CD8-positive, alpha-beta memory T cell (primary cell): ENCODE measurements around the gene CDKN2B-AS1. TPM values are rescaled to one million over a fixed set of nuclear protein-coding genes. Genes with fewer than 3 reads are reported as not detected.
"Not testable (repeated sequence)": the region's sequence is repeated elsewhere in the genome, so short reads cannot be mapped to it uniquely, and the experiment has no call there.

Source experiments
- CTCF ChIA-PET: fragments of 350-600 bp; sonication (Branson Sonifier 250); formaldehyde crosslinking; loops from one replicate; lab custom pipeline; 2021; ENCODE audit warnings: antibody characterized with exemption; lab: Charles Lee
- POLR2A ChIA-PET: fragments of 350-600 bp; sonication (Branson Sonifier 250); formaldehyde crosslinking; loops from one replicate; lab custom pipeline; 2021; ENCODE audit warnings: antibody characterized with exemption; lab: Charles Lee
- DNase-seq, 5 donors: peaks; one replicate each; pipeline versions ENCODE4 v3.0.0 to v3.0.0-alpha.2; 2020 to 2022; ENCODE audit warnings: mixed read lengths in 1 of 5
- H3K27ac ChIP-seq: one replicate; pipeline ENCODE4 v1.7.0; 2013; ENCODE audit warnings: low read depth, mild to moderate bottlenecking, low read length, moderate library complexity
- H3K27me3 ChIP-seq: 2 replicates; pipeline ENCODE4 v1.7.0; 2013; ENCODE audit warnings: low read length, mild to moderate bottlenecking; ENCODE audit not compliant: insufficient read depth, poor library complexity, severe bottlenecking
- H3K36me3 ChIP-seq: 2 replicates; pipeline ENCODE4 v1.7.0; 2013; ENCODE audit warnings: mild to moderate bottlenecking, low read length, moderate library complexity; ENCODE audit not compliant: insufficient read depth
- H3K4me1 ChIP-seq: 2 replicates; pipeline ENCODE4 v1.7.0; 2013; ENCODE audit warnings: mild to moderate bottlenecking, low read length, moderate library complexity; ENCODE audit not compliant: insufficient read depth
- H3K4me3 ChIP-seq: 2 replicates; pipeline ENCODE4 v1.7.0; 2013; ENCODE audit warnings: mild to moderate bottlenecking, low read length
- H3K9me3 ChIP-seq: 2 replicates; pipeline ENCODE4 v1.7.0; 2013; ENCODE audit warnings: mild to moderate bottlenecking, low read length
- H3K27ac Mint-ChIP-seq, 8 donors: one replicate each; pipeline ENCODE4 v1.8.0; 2020 to 2021; ENCODE audit warnings: mixed read lengths in 8 of 8, mild to moderate bottlenecking in 6 of 8, inconsistent platforms in 3 of 8, moderate library complexity in 3 of 8
- H3K27me3 Mint-ChIP-seq, 2 donors: one replicate each; pipeline ENCODE4 v1.8.0; 2020 to 2021; ENCODE audit warnings: mixed read lengths in 2 of 2, mild to moderate bottlenecking in 1 of 2, moderate library complexity in 1 of 2
- H3K36me3 Mint-ChIP-seq, 3 donors: one replicate each; pipeline ENCODE4 v1.8.0; 2020 to 2021; ENCODE audit warnings: mixed read lengths in 3 of 3, inconsistent platforms in 1 of 3, mild to moderate bottlenecking in 1 of 3
- H3K4me1 Mint-ChIP-seq, 3 donors: one replicate each; pipeline ENCODE4 v1.8.0; 2020 to 2021; ENCODE audit warnings: mixed read lengths in 3 of 3, inconsistent platforms in 1 of 3, mild to moderate bottlenecking in 1 of 3
- H3K4me3 Mint-ChIP-seq, 7 donors: one replicate each; pipeline ENCODE4 v1.8.0; 2020 to 2021; ENCODE audit warnings: mixed read lengths in 7 of 7, mild to moderate bottlenecking in 6 of 7, moderate library complexity in 4 of 7, inconsistent platforms in 2 of 7
- H3K9me3 Mint-ChIP-seq, 5 donors: one replicate each; pipeline ENCODE4 v1.8.0; 2020 to 2022; ENCODE audit warnings: mixed read lengths in 5 of 5, mild to moderate bottlenecking in 3 of 5, moderate library complexity in 2 of 5, inconsistent platforms in 1 of 5
- polyA plus RNA-seq: library from polyadenylated mRNA; unstranded; fragments of 300-500 nt; fragmentation: Illumina TruSeq; gene quantifications from one replicate; pipeline ENCODE4 v1.2.3, GENCODE V29; 2021
- total RNA-seq, 2 experiments: library from RNA; stranded (reverse); gene quantifications; one replicate each; pipeline ENCODE4 v1.2.3, GENCODE V29; 2021

CDKN2B-AS1 gene
- total and polyA plus RNA-seq, 3 experiments from 2014 or later: 0.58 to 0.74 TPM; not detected in 1

DNA sequence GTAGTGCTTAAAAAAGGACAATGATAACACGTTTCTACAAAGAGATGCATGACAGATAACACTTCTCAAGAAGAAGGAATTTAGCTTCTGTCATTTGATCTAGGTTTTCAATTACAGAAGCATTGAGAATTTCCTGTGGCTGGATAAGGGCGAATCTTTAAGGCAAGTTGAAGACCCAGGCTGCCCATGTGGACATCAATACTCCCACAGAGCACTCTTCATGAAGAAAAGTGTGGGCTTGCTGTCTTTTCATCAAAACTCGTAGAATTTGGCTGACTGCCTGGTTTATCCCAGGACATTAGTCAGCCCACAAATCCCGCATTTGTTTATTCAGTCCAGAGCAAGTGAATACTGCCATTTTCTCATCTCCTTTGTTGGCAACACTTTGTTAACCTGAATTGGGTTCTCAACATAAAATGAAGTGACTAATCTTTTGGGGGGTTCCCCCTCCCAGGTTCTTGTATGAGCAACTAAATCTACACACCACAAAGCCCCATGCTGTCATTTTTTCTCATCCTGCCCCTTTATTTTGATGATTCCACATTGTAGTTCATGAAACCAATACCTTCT, 57.9 kb downstream of the CDKN2B-AS1 start:
- Mint-ChIP-seq H3K27ac (peak overlapping the region in 3 of 8 donors; percentile 6 to 48 (median 46)), H3K27me3 (no peaks in the 10 kb centered on the region), H3K4me3 (peak overlapping the region in 1 of 7 donors; percentile 4), H3K36me3 (peaks cover 0 to 7% (median 6%) of the 10 kb centered on the region in 3 donors), H3K4me1 (peaks cover 19 to 33% (median 32%) of the 10 kb centered on the region in 3 donors), H3K9me3 (no peaks in the 10 kb centered on the region)
- ChIA-PET CTCF (interaction anchor here (1.1 to 2.5 kb wide), 2 partner anchors 43 to 241 kb away, joined by 3 to 6 read pairs; partner anchors contain the start of gene CDKN2B), POLR2A (no interaction called here)
- Histone ChIP-seq H3K27me3 (no peaks in the 10 kb centered on the region), H3K9me3 (no peaks in the 10 kb centered on the region), H3K4me3 (peak overlapping the region; percentile 12), H3K27ac (no peak overlapping the region), H3K4me1 (peaks cover 32% of the 10 kb centered on the region), H3K36me3 (no peaks in the 10 kb centered on the region)
- DNase-seq: peak in 2 of 5 donors; percentile 17 to 47

- H3K27me3 Mint-ChIP-seq: no peaks in the 10 kb centered on the region
Observed at GRCh38 chr9:22053178-22053577, 58.6 kb downstream of the CDKN2B-AS1 start.

GRCh38 chr9:22054076-22054475, 59.5 kb downstream of the CDKN2B-AS1 start:
- ChIA-PET POLR2A (no interaction called here), CTCF (interaction anchor here (1.2 to 1.6 kb wide), 2 partner anchors 19 to 240 kb away, joined by 3 to 5 read pairs; no protein-coding TSS in a partner anchor)
- Mint-ChIP-seq H3K9me3 (no peaks in the 10 kb centered on the region), H3K27ac (no peak overlapping the region), H3K27me3 (no peaks in the 10 kb centered on the region), H3K36me3 (peaks cover 0 to 18% (median 7%) of the 10 kb centered on the region in 3 donors), H3K4me3 (no peak overlapping the region), H3K4me1 (peaks cover 19 to 33% (median 32%) of the 10 kb centered on the region in 3 donors)
- no peak overlapping the region for H3K4me3 ChIP-seq
- H3K4me1 ChIP-seq: peaks cover 32% of the 10 kb centered on the region
- no peak for DNase-seq
- no peaks in the 10 kb centered on the region for H3K36me3 ChIP-seq
- no peaks in the 10 kb centered on the region for H3K27me3 ChIP-seq
- H3K9me3 ChIP-seq: no peaks in the 10 kb centered on the region
- no peak overlapping the region for H3K27ac ChIP-seq

More at GRCh38 chr9:22053178-22053577, 58.6 kb downstream of the CDKN2B-AS1 start:
- Mint-ChIP-seq H3K4me1 (peaks cover 19 to 33% (median 32%) of the 10 kb centered on the region in 3 donors), H3K4me3 (no peak overlapping the region), H3K9me3 (no peaks in the 10 kb centered on the region), H3K27ac (peak overlapping the region in 2 of 8 donors; percentile 6 to 48), H3K36me3 (peaks cover 0 to 9% (median 7%) of the 10 kb centered on the region in 3 donors)
- ChIA-PET CTCF (interaction anchor here (1.1 to 2.5 kb wide), 3 partner anchors 44 to 242 kb away, joined by 3 to 6 read pairs (median 5); partner anchors contain the start of gene CDKN2B), POLR2A (no interaction called here)
- H3K4me1 ChIP-seq: peaks cover 32% of the 10 kb centered on the region
- no peaks in the 10 kb centered on the region for H3K9me3 ChIP-seq
- no peaks in the 10 kb centered on the region for H3K36me3 ChIP-seq
- no peak overlapping the region for H3K4me3 ChIP-seq
- H3K27me3 ChIP-seq: no peaks in the 10 kb centered on the region
- H3K27ac ChIP-seq: no peak overlapping the region
- no peak for DNase-seq

- H3K4me3 Mint-ChIP-seq: no peak overlapping the region
- Histone ChIP-seq H3K27me3 (no peaks in the 10 kb centered on the region), H3K9me3 (no peaks in the 10 kb centered on the region), H3K4me1 (peaks cover 32% of the 10 kb centered on the region), H3K4me3 (no peak overlapping the region), H3K36me3 (no peaks in the 10 kb centered on the region), H3K27ac (no peak overlapping the region)
- ChIA-PET CTCF (interaction anchor here (1.6 kb wide), 1 partner anchor 19 kb away, joined by 3 read pairs; no protein-coding TSS in a partner anchor), POLR2A (no interaction called here)
- DNase-seq: no peak
- H3K27me3 Mint-ChIP-seq: no peaks in the 10 kb centered on the region
- no peaks in the 10 kb centered on the region for H3K9me3 Mint-ChIP-seq
- H3K27ac Mint-ChIP-seq: no peak overlapping the region
- peaks cover 0 to 19% (median 7%) of the 10 kb centered on the region in 3 donors for H3K36me3 Mint-ChIP-seq
- peaks cover 19 to 33% (median 32%) of the 10 kb centered on the region in 3 donors for H3K4me1 Mint-ChIP-seq
Observed at GRCh38 chr9:22054529-22054928, 59.9 kb downstream of the CDKN2B-AS1 start.

GRCh38 chr9:22055090-22055489, 60.5 kb downstream of the CDKN2B-AS1 start:
- no peak for DNase-seq
- Histone ChIP-seq H3K27ac (no peak overlapping the region), H3K9me3 (no peaks in the 10 kb centered on the region), H3K4me1 (peaks cover 32% of the 10 kb centered on the region), H3K36me3 (no peaks in the 10 kb centered on the region), H3K27me3 (no peaks in the 10 kb centered on the region), H3K4me3 (no peak overlapping the region)
- Mint-ChIP-seq H3K27me3 (no peaks in the 10 kb centered on the region), H3K4me3 (no peak overlapping the region), H3K4me1 (peaks cover 19 to 33% (median 32%) of the 10 kb centered on the region in 3 donors), H3K9me3 (no peaks in the 10 kb centered on the region), H3K27ac (no peak overlapping the region), H3K36me3 (peaks cover 0 to 19% (median 7%) of the 10 kb centered on the region in 3 donors)
- ChIA-PET CTCF (interaction anchor here (1.6 kb wide), 1 partner anchor 20 kb away, joined by 3 read pairs; no protein-coding TSS in a partner anchor), POLR2A (no interaction called here)

GRCh38 chr9:22056402-22056801, 61.8 kb downstream of the CDKN2B-AS1 start:
- Histone ChIP-seq H3K4me1 (peaks cover 23% of the 10 kb centered on the region), H3K9me3 (no peaks in the 10 kb centered on the region), H3K27me3 (no peaks in the 10 kb centered on the region), H3K27ac (no peak overlapping the region), H3K4me3 (no peak overlapping the region), H3K36me3 (no peaks in the 10 kb centered on the region)
- Mint-ChIP-seq H3K27ac (no peak overlapping the region), H3K9me3 (no peaks in the 10 kb centered on the region), H3K27me3 (no peaks in the 10 kb centered on the region), H3K36me3 (peaks cover 0 to 25% (median 7%) of the 10 kb centered on the region in 3 donors), H3K4me3 (no peak overlapping the region), H3K4me1 (peaks cover 11 to 23% (median 22%) of the 10 kb centered on the region in 3 donors)
- no peak for DNase-seq
- CTCF ChIA-PET: no interaction called here
- POLR2A ChIA-PET: no interaction called here

DNA sequence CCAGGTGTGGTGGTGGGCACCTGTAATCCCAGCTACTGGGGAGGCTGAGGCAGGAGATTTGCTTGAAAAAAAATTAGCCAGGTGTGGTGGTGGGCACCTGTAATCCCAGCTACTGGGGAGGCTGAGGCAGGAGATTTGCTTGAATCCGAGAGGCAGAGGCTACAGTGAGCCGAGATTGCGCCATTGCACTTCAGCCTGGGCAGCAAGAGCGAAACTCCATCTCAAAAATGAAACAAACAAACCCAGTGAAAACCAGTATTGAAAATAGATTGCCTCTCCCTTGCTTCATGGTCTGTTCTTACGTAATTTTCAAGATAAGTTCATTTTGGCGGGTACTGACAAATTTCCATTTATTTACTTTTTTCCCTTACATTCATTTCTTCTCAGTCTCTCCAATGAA, 63.4 kb downstream of the CDKN2B-AS1 start:
- H3K27ac Mint-ChIP-seq, H3K36me3 ChIP-seq, H3K9me3 ChIP-seq, H3K4me3 Mint-ChIP-seq, POLR2A ChIA-PET, DNase-seq, H3K27ac ChIP-seq, H3K27me3 Mint-ChIP-seq, H3K9me3 Mint-ChIP-seq, H3K4me1 Mint-ChIP-seq, CTCF ChIA-PET, H3K4me3 ChIP-seq, H3K4me1 ChIP-seq, H3K27me3 ChIP-seq: not testable (repeated sequence)
- H3K36me3 Mint-ChIP-seq: peaks cover 0 to 25% (median 7%) of the 10 kb centered on the region in 3 donors

DNA sequence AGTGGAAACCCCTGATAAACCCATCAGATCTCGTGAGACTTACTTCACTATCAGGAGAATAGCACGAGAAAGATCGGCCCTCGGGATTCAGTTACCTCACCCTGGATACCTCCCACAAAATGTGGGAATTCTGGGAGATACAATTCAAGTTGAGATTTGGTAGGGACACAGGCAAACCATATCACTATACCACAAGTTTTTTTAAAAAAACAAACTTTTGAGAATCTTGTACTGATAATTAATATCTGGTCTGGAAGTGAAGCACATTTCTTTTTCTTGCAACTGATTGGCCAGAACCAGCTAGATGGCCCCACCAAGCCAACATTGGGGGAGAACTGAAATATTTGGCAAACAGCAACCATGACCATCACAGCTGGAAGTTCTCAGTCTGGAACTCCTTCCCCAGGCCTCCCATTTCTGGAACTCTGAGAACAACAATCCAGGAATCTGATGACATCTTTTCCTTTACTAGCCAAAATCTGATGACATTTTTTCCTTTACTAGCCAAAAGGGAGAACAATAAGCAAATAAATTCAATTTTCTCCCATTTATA, 66.3 kb downstream of the CDKN2B-AS1 start:
- Mint-ChIP-seq H3K4me3 (no peak overlapping the region), H3K27me3 (peaks cover 0 to 1% of the 10 kb centered on the region in 2 donors), H3K27ac (no peak overlapping the region), H3K9me3 (no peaks in the 10 kb centered on the region), H3K36me3 (peaks cover 0 to 18% (median 6%) of the 10 kb centered on the region in 3 donors), H3K4me1 (peaks cover 8 to 26% (median 20%) of the 10 kb centered on the region in 3 donors)
- ChIA-PET CTCF (no interaction called here), POLR2A (no interaction called here)
- H3K27me3 ChIP-seq: no peaks in the 10 kb centered on the region
- H3K4me1 ChIP-seq: peaks cover 23% of the 10 kb centered on the region
- no peaks in the 10 kb centered on the region for H3K9me3 ChIP-seq
- H3K4me3 ChIP-seq: no peak overlapping the region
- DNase-seq: no peak
- H3K27ac ChIP-seq: no peak overlapping the region
- H3K36me3 ChIP-seq: no peaks in the 10 kb centered on the region
